ENCODE measurements around the gene FGF9.

DNA sequence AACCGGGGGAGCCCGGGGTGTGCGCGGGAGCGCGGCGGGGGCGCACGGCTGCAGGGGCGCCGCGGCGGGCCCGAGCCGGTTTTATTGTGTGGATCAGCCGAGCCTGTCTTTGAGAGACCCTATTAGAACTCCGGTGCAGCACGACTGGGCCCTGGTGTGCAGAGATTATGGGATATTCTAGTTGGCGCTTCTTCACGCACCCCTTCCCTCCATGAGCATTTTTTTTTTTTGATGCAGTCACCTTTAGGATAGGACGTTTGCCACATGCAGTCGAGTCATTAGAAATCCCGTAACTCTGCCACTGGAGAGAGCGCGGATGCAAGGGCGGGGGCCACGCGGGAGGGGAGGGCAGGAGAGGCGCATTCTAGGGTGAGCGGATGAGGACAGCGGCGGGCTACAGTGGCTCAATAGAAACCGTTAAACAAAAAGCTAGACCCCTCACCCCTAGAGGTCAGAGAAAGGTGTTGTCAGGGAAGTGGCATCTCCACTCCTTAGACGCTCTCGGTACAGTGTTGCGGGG is 3.7 kb downstream of the FGF9 start:
- TF ChIP-seq, protein P1, sequence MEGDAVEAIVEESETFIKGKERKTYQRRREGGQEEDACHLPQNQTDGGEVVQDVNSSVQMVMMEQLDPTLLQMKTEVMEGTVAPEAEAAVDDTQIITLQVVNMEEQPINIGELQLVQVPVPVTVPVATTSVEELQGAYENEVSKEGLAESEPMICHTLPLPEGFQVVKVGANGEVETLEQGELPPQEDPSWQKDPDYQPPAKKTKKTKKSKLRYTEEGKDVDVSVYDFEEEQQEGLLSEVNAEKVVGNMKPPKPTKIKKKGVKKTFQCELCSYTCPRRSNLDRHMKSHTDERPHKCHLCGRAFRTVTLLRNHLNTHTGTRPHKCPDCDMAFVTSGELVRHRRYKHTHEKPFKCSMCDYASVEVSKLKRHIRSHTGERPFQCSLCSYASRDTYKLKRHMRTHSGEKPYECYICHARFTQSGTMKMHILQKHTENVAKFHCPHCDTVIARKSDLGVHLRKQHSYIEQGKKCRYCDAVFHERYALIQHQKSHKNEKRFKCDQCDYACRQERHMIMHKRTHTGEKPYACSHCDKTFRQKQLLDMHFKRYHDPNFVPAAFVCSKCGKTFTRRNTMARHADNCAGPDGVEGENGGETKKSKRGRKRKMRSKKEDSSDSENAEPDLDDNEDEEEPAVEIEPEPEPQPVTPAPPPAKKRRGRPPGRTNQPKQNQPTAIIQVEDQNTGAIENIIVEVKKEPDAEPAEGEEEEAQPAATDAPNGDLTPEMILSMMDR (conservative IDR thresholded peaks at IDR 0.05; ENCODE audit: low read length) = 0 out of 2 replicates have a peak, but pooled peaks have one; percentile 22
- TF ChIP-seq EZH2phosphoT487 (IDR thresholded peaks at IDR 0.05; ENCODE audit: borderline replicate concordance, low read depth, low read length) = no peak

All from OCI-LY7 (cell line).